GM19240 (cell line): Measurements from ENCODE around the gene RIPOR1.

ENCODE experiments used
- DNase-seq: peaks from one replicate; pipeline ENCODE4 v3.0.0; 2011; ENCODE audit warnings: low spot score; ENCODE audit not compliant: insufficient read length

RIPOR1 gene

DNA sequence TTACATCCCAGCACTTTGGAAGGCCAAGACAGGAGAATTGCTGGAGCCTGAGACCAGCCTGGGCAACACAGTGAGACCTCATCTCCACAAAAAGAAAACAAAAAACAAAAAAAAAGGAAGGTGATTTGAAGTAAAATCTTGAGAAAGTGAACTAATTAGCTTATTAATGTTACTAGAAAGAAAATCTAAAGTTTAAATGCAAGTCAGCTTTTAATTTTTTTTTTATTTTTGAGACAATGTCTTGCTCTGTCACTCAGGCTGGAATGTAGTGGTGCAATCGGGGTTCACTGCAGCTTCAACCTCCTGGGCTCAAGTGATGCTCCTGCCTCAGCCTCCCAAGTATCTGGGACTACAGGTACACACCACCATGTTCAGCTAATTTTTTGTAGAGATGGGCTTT, 30.2 kb downstream of the RIPOR1 start:
- no peak for DNase-seq

DNA sequence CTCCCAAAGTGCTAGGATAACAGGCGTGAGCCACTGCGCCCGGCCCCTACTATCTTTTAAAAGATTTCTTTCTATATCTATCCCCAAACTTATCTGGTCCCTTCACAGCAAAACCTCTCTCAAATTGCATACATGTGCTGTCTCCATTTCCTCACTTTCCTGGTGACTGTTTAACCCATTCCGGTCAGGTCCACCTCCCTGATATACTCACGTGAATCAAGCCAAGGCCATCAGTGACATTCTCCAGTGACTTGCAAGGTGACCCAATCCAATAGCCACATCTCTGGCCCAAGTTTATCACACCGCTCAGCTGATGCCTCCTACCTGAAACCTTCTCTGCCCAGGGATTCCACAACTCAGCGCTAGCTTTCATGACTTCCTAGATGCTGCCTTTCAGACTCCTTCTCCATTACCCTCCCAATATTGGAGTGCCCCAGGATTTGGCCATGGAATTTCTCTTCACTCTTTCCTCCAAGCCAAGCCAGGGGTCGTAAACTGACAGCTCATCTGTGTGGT, 32.3 kb downstream of the RIPOR1 start:
- no peak for DNase-seq

DNA sequence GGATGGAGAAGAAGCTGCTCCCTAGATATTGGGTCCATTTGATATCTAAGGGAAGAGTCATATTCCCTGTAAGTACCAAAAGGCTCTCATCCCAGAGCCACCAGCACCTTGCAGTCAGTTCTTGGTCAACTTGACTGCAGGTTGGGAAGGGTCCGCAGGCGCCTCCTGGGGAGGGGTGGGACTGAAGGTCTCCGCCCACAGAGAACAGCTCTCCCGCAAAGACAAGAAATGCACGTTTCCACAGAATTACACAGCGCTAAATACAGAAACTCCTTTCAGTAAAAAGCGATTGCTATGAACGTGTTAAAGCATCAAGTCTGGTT, 32.8 kb downstream of the RIPOR1 start:
- no peak for DNase-seq

DNA sequence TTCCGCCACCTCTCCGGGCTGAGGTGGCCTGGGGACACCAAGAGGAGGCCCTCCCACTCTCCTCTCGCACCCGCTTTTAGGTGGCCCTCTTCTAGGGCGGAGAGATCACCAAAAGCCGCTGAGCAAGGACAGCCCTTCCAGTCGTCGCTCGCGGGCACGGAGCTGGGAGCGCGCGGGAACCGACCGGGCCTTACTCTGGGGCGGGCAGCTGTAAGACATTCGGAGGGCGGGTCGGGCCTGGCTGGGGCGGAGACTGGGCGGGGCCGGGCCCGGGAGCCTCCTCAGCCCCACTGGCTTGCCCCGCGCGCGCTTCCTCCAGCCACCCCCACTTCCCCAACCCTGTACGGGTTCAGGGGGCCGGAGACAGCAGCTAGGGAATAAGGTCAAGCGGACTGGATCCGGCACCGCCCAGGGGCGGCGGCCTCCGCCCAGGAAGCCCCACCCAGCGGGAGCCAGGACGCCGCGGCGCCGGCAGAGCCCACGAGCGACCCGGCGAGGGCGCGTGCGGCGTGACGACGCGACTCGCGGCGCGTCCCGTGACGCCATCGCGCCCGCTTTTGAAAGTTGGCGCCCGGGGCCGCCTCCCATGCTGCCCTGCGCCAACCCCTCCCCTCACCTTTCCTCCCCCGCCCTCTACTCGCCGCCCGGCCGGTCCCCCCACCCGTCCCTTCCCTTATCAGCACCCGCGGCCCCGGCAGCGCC, 33.3 kb downstream of the RIPOR1 start:
- DNase-seq = no peak

DNA sequence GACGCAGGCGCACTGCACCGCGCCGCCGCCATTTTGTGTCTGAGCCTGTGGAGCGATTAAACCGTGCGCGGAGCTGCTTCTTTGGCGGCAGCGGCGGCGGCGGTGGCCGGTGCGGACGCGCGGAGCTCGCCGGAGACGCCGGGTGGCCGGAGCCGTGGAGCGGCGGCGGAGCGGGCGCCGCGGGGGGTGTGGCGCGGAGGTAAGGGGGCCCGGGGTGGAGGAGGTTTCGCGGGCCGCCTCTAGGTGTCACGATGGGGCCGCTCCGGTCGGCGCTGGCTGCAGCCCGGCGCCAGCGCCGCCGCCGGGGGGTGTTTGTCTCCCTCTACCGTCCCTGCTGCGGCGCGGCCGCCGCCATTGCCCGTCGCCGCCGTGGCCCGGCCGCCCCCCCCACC, 33.9 kb downstream of the RIPOR1 start, which contains the start of gene CTCF:
CTCF (plus strand) TSS at position 1 of the 392 bp plus-strand sequence. CDS start 48,307 bp downstream, outside the sequence.
- no peak for DNase-seq

DNA sequence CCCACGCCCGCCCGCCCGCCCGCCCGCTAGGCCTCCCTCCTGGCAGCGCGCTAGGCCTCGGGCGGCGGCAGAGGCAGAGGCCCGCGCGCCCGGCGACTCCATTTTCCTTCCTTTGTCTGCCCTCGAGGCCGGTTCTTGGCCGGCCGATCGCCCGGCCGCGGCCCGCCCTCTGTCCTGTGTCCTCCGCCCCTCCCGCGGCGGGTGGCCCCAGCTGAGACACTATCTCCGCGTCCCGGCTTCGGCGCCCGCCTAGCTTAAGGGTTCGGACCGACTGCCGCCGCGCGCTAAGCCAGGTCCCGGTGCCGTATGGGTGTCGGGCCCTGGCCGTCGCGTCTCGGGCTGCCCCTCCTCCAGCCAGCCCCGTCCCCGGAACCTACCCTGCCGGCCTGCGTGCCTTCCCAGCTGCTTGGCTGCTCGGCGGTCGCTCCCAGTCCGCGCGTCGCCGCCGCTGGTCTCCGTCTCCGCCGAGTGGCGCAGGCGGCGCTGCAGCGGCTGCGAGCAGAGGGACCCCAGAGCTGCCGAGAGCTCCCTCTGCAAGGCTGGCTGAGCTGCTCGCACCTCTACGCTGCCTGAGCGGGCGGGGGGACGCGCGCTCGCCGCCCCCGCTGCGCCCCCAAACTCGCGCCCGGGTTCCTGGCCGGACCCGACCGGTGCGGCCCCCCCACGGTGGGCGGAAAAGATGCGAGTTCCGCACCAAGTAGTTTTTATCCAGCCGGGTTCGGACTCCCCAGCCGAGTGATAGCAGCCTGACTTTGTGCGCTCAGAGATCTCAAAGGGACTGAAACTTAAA, 34.5 kb downstream of the RIPOR1 start:
- DNase-seq = no peak

DNA sequence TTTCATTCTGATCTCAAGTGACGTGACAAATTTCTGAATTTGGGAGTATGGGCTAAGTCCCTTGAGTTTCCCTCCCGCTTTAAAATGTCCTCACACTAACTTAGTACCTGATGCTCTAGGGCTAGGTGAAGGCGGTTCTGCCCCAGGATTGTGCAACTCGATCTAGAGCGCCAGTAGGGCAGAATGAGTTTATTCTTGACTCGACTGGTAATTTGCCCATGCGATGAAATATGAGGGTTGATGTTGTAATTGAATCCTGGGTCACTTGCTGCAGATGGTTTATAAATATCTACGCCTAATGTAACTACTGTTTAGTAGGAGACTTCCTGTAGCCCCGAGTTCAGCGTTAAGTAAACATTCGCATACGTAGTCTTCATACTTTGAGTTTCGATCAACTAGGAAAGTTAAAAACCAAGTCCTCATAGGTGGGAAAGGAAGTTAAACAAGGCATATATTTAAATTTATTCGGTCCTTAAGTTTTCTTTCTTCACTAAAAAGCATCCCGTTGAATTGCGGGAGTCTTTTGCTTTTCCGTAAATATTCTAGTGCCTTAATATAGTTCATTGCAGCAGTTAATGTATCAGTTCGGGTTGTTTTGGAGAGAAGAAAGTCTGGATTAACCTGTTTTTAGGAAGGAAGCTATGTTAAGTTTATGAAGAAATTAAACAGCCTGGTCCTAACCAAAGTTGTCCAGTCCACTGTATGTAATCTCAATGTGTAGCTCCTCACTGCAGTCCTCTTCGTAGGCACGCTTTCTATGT, 35.3 kb downstream of the RIPOR1 start:
- no peak for DNase-seq

DNA sequence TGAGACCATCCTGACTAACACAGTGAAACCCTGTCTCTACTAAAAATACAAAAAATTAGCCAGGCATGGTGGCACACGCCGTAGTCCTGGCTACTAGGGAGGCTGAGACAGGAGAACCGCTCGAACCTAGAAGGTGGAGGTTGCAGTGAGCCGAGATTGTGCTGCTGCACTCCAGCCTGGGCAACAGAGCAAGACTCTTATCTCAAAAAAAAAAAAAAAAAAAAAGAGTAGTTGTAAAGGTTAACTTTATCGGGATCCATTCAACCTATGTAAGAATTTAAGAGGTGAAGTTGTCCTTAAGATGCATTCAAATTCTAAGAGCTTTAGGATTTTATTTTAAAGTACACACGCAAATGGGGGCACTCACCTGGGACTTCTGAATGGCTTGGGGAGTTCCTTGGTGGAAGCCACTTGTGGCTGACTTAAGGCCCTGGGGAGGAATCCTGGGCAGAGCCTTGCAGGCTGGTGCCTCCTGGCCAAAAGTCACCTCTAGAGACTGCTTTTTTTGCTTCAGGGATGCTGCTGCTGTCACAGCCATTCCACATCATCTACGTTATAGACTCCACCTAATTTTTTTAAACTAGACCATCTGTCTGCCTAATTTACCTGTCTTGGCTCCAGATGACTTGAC, 37.0 kb downstream of the RIPOR1 start:
- DNase-seq = no peak

DNA sequence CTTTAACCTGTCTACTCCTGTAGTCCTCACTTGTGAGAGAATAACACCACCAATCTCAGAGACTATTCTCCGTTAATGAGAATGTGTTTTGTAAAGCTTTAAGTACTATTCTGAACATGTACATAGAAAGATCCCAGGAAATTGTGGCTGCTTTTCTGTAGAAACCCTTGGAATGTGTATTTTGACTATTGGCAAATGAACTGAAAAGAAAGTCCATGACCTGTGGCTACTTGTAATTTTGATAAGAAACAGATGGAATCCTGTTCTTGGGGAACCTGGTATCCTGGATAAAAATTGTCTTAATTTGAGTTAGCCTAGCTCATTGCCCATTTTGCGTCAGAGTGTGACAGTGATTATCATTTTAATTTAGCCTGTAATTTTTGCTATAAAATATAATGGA, 42.8 kb downstream of the RIPOR1 start:
- DNase-seq = no peak

DNA sequence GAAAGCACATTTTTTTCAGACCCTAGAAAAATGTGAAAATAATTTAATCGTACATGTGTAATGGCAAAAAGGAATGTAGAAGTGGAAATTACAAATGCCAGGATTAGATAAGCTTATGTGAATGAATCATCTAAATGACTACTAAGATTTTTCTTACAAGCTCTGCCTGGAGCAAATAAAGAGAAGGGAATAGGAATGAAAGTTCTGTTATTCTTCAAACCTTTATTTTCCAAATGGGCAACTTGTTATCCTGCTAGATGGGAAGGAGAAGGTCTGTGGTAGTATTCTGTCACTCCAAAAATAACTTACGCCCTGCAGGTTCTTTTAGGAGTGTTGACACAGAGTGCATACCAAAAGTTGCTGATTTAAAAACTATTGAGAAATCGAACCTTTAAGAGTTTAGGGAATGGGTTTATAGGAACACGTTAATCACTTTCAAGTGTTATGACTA, 43.4 kb downstream of the RIPOR1 start:
- no peak for DNase-seq

DNA sequence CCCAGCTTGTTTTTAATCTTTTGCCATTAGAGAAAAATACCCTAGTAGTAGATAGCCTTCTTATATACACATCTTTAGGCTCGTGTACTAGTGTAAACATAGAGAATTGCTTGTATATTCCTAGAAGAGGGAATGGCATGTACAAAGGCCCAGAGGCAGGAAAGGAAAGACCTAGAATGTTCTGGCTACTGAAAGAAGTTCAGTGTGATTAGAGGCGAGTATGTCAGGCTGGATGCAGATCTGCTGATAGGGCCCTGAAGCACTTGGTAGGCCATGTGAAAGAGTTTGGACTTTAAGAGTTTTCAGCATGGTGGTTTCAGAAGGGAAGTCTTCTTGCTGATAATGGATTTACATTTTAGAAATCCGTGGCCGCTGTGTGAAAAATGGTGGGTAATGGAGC, 51.1 kb downstream of the RIPOR1 start:
- no peak for DNase-seq

DNA sequence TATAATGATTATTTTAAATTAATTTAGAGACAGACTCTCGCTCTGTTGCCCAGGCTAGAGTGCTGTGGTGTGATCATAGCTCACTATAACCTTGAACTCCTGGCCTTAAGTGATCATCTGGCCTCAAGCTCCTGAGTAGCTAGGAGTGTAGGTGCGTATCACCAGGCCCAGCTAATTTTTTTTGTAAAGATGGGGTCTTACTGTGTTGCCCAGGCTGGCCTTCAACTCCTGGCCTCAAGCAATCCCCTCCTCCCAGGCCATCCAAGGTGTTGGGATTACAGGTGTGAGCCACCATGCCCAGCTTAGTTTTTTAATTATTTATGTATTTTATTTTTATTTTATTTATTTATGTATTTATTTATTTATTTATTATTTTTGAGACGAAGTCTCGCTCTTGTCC, 51.6 kb downstream of the RIPOR1 start:
- DNase-seq = no peak

DNA sequence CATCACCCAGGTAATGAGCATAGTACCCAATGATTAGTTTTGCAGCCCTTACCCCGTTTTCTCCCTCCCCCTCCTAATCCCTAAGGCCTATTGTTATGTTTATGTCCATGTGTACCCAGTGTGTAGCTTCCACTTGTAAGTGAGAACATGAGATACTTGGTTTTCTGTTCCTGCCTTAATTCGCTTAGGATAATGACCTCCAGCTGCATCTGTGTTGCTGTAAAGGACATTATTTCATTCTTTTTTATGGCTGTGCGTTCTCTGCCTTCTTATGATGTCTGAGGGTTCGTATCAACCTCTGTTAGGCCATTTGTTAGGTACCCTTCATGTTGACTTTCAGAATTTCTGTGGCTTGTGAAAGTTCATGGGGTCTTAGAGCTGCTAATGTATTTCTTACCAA, 64.7 kb downstream of the RIPOR1 start:
- no peak for DNase-seq

DNA sequence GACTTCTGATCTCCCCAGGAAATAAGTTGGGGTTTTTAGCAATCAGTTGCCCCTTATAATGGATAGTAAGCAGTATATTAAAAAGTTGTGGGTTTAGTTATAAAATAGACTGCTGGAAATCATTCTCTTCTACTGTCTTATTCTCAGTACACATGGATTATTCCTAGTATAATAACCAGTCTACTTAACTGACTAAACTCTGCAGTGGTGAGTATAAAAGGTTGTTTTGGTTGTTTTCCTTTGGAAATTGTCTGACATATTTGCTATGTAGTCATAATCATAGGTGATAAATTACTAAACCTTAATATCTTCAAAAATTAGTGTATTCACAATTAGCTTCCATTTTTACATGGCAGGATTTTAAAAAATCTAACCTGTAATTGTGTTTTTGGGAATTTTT, 65.1 kb downstream of the RIPOR1 start:
- no peak for DNase-seq

DNA sequence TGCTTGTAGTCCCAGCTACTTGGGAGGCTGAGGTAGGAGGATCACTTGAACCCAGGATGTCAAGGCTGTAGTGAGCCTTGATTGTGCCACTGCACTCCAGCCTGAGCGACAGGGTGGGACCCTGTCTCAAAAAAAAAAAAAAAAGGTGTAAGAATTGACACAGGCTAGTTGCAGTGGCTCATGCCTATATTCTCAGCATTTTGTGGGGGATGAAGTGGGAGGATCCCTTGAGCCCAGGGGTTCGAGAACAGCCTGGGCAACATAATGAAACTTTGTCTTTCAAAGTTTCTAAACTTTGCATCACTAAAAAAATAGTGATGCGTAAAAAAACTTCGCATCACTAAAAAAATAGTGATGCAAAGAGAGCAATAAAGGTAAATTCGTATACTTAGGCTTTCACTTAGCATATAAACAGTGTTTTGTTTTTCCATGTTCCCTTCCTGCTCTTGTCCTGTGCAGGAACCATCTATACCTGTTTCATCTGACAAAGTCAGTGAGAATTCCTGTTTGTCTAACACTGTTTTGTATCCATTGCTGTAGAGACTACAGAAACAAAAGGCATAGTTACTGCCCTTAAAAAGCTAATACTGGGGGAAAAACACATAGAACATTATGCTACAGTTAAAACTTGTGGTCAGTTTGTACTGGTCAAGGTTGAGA, 65.8 kb downstream of the RIPOR1 start:
- DNase-seq = no peak

DNA sequence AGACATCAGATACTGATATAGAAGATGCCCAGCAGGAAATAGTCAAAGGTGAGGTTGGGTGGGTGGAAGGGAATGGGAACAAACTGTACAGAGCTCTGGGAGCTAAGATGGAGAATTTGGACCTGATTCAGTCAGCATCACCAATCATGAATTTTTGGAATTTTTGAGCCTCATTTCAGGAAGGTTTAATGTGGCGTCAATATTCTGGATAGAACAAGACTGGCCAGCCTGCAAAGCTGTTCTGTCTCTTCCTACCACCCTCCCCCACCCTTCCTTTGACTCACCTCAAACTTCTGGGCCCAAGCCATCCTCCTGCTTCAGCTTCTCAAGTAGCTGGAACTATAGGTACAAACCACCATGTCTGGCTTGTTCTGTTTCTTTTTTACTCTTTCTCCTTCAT, 66.3 kb downstream of the RIPOR1 start:
- no peak for DNase-seq
